Measurements from ENCODE around the gene PSAPL1.

GRCh38 chr4:7451434-7451789 lies 16.7 kb upstream of the PSAPL1 start:
- no peak for TF ChIP-seq CTCF (IDR thresholded peaks at IDR 0.05)
- TF ChIP-seq REST (IDR thresholded peaks at IDR 0.05; ENCODE audit: low read depth, low read length) = no peak
- no peak for TF ChIP-seq JUND (IDR thresholded peaks at IDR 0.05)
- no peak for TF ChIP-seq EP300 (IDR thresholded peaks at IDR 0.05; ENCODE audit: borderline replicate concordance in 1 of 2, low read depth in 1 of 2, low read length in 1 of 2)
- TF ChIP-seq CHD2 (IDR thresholded peaks at IDR 0.05; ENCODE audit: low read length, partially characterized antibody) = no peak
- no peak for TF ChIP-seq POLR2AphosphoS5 (IDR thresholded peaks at IDR 0.05; ENCODE audit: low read depth, low read length)
- TF ChIP-seq ZBTB33 (IDR thresholded peaks at IDR 0.05; ENCODE audit: borderline replicate concordance, low read depth) = no peak
- TF ChIP-seq RAD21 (IDR thresholded peaks at IDR 0.05; ENCODE audit: low read length) = no peak
- no peak for TF ChIP-seq TEAD4 (IDR thresholded peaks at IDR 0.05; ENCODE audit: borderline replicate concordance, insufficient read depth)
- TF ChIP-seq MAX (IDR thresholded peaks at IDR 0.05; ENCODE audit: low read depth) = no peak
- no peak for TF ChIP-seq FOXM1 (IDR thresholded peaks at IDR 0.05; ENCODE audit: low read depth)
